ENCODE data around the gene PCDH9. TPM values are rescaled to one million over a fixed set of nuclear protein-coding genes. Genes with fewer than 3 reads are reported as not detected.

PCDH9 gene
- polyA plus RNA-seq, 1 of the 3 experiments (the other 2 are of a cell fraction) = 1.3 TPM

DNA sequence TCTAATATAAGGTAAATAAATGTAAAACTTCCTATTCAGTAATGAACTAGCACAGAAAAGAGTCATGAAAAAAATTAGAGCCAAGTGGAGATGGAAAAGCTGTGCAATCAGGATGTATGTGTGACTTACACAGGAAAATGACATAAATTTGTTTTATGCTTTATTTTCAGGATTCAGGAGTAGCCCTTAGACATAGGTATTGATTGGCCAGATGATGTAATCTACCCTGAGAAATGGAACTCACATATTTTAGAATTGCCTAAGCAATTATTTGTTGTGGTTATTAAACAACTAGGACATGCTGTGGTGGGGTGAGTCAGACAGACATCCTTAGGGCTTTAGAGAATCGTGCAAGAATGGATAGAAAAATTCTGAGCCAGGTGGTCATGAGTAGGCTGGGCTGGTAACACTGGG is 110.6 kb downstream of the PCDH9 start:
- Histone ChIP-seq H3K36me3 (replicated peaks in 1 of 2; ENCODE audit: control insufficient read depth in 1 of 2, insufficient read depth in 2 of 2, low read length in 1 of 2) (no peaks in the 10 kb centered on the region), H2AFZ (ENCODE audit: low read depth) (no peak overlapping the region), H3K27me3 (ENCODE audit: insufficient read depth) (no peaks in the 10 kb centered on the region), H3K4me2 (no peak overlapping the region), H4K20me1 (ENCODE audit: insufficient read depth) (no peaks in the 10 kb centered on the region), H3K9ac (no peak overlapping the region), H3K4me1 (ENCODE audit: control insufficient read depth in 1 of 2, insufficient read depth in 2 of 2, low read depth in 1 of 2, low read length in 1 of 2) (no peaks in the 10 kb centered on the region; a peak in 1 of 4 replicates), H3K9me2 (no peaks in the 10 kb centered on the region), H3K79me2 (ENCODE audit: insufficient read depth) (no peaks in the 10 kb centered on the region), H3K9me3 (no peaks in the 10 kb centered on the region), H3F3A (replicated peaks; ENCODE audit: insufficient read depth) (peaks cover 6% of the 10 kb centered on the region), H3K27ac (ENCODE audit: low read depth in 2 of 2, low read length in 1 of 2) (peak overlapping the region in 1 of 2 experiments; percentile 41; a peak in 1 of 4 replicates), H3K4me3 (ENCODE audit: low read depth in 2 of 2, low read length in 1 of 2) (no peak overlapping the region)
- WGBS (ENCODE audit: low lambda C conversion rate) = 6% methylated on average over 1 of the region's 1 CpG
- no peak for TF ChIP-seq MXI1 (IDR thresholded peaks at IDR 0.05; ENCODE audit: low read depth, low read length)
- peak; percentile 48; the same call in 1 of the 2 replicates for TF ChIP-seq TEAD4 (IDR thresholded peaks at IDR 0.05; ENCODE audit: borderline replicate concordance, insufficient read depth)
- peak; percentile 62 for TF ChIP-seq FOSL2 (IDR thresholded peaks at IDR 0.05; ENCODE audit: borderline replicate concordance, low read depth)
- TF ChIP-seq EP300 (IDR thresholded peaks at IDR 0.05; ENCODE audit: borderline replicate concordance in 1 of 2, low read depth in 1 of 2, low read length in 1 of 2) = peak in 1 of 2 experiments; percentile 36; a peak in 1 of 4 replicates
- TF ChIP-seq JUND (IDR thresholded peaks at IDR 0.05) = peak; percentile 70
- TF ChIP-seq, protein P1, sequence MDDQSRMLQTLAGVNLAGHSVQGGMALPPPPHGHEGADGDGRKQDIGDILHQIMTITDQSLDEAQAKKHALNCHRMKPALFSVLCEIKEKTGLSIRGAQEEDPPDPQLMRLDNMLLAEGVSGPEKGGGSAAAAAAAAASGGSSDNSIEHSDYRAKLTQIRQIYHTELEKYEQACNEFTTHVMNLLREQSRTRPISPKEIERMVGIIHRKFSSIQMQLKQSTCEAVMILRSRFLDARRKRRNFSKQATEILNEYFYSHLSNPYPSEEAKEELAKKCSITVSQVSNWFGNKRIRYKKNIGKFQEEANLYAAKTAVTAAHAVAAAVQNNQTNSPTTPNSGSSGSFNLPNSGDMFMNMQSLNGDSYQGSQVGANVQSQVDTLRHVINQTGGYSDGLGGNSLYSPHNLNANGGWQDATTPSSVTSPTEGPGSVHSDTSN (IDR thresholded peaks at IDR 0.05) = peak; percentile 77
- TF ChIP-seq TCF12 (IDR thresholded peaks at IDR 0.05) = peak; percentile 63
- no peak for TF ChIP-seq TAF1 (IDR thresholded peaks at IDR 0.05; ENCODE audit: borderline replicate concordance, low read depth, low read length)
- ChIA-PET POLR2A (no interaction called here), CTCF (no interaction called here)
- DNase-seq = no peak

DNA sequence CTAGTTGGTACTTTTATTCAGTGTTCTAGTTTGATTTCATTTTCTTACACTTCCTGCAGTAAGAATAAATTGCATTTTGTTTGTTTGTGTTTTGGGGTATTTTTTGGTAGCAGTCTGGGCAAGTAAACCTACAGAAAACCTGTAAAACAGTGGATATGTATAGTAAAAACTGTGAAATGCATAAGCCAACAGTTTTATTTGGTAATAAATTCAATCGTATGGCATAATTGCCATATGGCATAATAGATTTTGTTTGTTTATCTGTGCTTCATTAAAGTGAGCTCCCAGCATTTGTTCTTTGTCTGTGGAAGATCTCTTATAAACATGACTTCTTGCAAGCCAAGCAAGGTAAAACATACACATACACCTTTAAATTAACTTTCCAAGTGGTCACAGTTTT is 111.9 kb downstream of the PCDH9 start:
- DNase-seq = no peak
- Histone ChIP-seq H4K20me1 (ENCODE audit: insufficient read depth) (no peaks in the 10 kb centered on the region), H3K79me2 (ENCODE audit: insufficient read depth) (no peaks in the 10 kb centered on the region), H3K4me1 (ENCODE audit: control insufficient read depth in 1 of 2, insufficient read depth in 2 of 2, low read depth in 1 of 2, low read length in 1 of 2) (no peaks in the 10 kb centered on the region; a peak in 1 of 4 replicates), H3K9me3 (no peaks in the 10 kb centered on the region), H3K4me2 (no peak overlapping the region), H3K4me3 (ENCODE audit: low read depth in 2 of 2, low read length in 1 of 2) (no peak overlapping the region), H2AFZ (ENCODE audit: low read depth) (no peak overlapping the region), H3K27ac (ENCODE audit: low read depth in 2 of 2, low read length in 1 of 2) (no peak overlapping the region), H3K36me3 (replicated peaks in 1 of 2; ENCODE audit: control insufficient read depth in 1 of 2, insufficient read depth in 2 of 2, low read length in 1 of 2) (no peaks in the 10 kb centered on the region), H3K9ac (no peak overlapping the region), H3F3A (replicated peaks; ENCODE audit: insufficient read depth) (peaks cover 6% of the 10 kb centered on the region), H3K9me2 (no peaks in the 10 kb centered on the region), H3K27me3 (ENCODE audit: insufficient read depth) (no peaks in the 10 kb centered on the region)
- TF ChIP-seq SMC3 (IDR thresholded peaks at IDR 0.05; ENCODE audit: low read depth, low read length) (no peak), GABPA (IDR thresholded peaks at IDR 0.05; ENCODE audit: low read depth) (no peak), RCOR1 (IDR thresholded peaks at IDR 0.05; ENCODE audit: low read length) (no peak)
- TF ChIP-seq, protein P2, sequence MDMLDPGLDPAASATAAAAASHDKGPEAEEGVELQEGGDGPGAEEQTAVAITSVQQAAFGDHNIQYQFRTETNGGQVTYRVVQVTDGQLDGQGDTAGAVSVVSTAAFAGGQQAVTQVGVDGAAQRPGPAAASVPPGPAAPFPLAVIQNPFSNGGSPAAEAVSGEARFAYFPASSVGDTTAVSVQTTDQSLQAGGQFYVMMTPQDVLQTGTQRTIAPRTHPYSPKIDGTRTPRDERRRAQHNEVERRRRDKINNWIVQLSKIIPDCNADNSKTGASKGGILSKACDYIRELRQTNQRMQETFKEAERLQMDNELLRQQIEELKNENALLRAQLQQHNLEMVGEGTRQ (IDR thresholded peaks at IDR 0.05; ENCODE audit: borderline replicate concordance, low read depth, low read length) = no peak
- CTCF ChIA-PET = no interaction called here
- POLR2A ChIA-PET = no interaction called here
- WGBS (ENCODE audit: low lambda C conversion rate) = 63% methylated on average over 1 of the region's 1 CpG

Measured in SK-N-SH (cell line).